H54 (cell line): ENCODE data around the gene RERG.
"Not testable (repeated sequence)": the region's sequence is repeated elsewhere in the genome, so short reads cannot be mapped to it uniquely, and the experiment has no call there.

Experiments
- DNase-seq: peaks from one replicate; pipeline ENCODE4 v3.0.0; 2011; ENCODE audit warnings: low spot score, mixed read lengths; ENCODE audit not compliant: insufficient read length
- FAIRE-seq: peaks from 3 replicates; lab custom pipeline; 2011; peaks lifted over from hg19 to GRCh38; lab: Jason Lieb, UNC
- POLR2A ChIP-seq: IDR thresholded peaks from 2 replicates; pipeline ENCODE4 v1.6.1; 2011; ENCODE audit warnings: low read depth, mild to moderate bottlenecking, low read length

The RERG gene

DNA sequence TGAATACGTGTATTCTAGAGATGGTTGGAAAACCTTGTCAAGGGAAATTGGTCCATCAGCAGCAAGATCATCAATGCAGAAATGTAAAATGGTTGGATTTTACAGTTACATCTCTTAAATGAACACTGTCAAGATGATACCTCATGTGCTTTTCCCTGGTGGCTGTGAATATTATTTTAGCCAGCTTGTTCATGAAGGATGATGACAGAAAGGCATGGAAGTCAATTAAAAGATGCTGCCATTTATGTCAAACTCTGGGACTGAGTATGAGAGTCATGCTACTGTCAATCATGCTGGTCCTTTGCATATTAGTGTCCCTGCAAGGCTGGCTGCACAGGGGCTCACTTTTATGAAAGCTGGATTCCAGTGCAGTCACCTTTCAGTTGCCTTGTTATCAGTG is 10.3 kb upstream of the RERG start:
- TF ChIP-seq POLR2A, result no peak
- DNase-seq (no peak), FAIRE-seq (no peak)

DNA sequence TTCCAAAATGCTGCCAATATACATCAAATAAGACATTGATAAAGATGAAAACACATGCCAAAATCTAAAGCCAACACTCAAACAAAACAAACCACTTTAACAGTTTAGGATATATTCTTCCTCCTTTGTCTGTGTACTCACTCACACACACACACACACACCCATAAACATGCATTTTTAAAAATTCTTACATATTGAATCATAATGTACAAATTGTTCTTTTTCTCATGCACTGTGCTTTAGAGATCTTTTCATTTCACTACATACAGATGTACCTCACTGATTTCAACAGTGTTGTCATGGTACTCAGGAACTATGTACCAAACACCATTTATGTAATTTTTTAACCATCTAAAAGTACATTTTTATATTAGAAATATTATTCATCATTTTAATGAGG is 9.5 kb upstream of the RERG start:
- DNase-seq, result no peak
- no peak for TF ChIP-seq POLR2A
- no peak for FAIRE-seq

DNA sequence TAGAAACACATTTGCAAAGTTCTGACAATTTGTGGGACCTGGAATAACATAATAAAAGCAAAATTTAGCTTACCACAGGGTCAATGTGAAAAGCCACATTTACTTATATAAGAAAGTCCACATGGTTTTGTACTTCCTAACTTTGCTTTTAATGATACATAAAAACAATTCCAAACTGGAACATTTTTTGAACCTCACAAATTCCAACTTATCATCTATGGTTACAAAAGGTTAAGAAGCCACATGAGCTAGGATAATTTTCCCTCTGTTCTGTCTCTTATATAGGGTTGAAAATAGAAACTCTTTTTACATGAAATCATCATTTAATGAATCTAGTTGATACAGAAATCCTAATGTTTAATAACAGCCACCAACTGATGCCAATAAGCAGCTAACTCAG is 8.9 kb upstream of the RERG start:
- FAIRE-seq (no peak), DNase-seq (no peak)
- no peak for TF ChIP-seq POLR2A

DNA sequence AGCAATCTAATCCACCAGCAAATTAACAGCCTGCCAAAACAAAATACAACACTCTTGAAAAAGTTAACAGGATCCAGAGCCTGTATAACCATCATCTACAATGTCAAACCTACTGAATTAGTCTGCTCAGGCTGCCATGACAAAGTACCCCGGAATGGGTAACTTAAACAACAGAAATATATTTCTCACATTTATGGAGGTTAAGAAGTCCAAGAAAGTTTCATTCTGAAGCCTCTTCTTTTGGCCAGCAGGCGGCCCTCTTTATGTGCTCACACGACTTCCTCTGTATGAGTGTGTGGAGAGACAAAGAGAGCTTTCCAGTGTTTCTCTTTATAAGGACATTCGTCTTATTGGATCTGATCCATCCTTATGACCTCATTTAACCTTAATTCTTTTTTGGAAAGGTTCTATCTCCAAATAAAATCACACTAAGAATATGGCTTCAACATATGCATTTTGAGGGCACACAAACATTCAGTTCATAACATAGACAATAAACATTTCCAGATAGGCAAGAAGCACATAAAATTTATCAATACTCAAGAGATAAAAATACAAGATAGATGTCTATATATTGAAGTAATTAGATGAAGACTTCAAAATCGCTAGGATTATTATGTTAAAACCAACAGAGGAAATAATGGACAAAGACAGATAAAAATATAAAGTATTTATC is 5.9 kb upstream of the RERG start:
- FAIRE-seq (no peak), DNase-seq (peak; percentile 16)
- no peak for TF ChIP-seq POLR2A

GRCh38 chr12:15225863-15226218 is 4.6 kb upstream of the RERG start:
- FAIRE-seq, DNase-seq: not testable (repeated sequence)

- DNase-seq, result no peak
- TF ChIP-seq POLR2A, result no peak
- FAIRE-seq, result no peak
These were observed 4.1 kb upstream of the RERG start for GRCh38 chr12:15225136-15225862.

DNA sequence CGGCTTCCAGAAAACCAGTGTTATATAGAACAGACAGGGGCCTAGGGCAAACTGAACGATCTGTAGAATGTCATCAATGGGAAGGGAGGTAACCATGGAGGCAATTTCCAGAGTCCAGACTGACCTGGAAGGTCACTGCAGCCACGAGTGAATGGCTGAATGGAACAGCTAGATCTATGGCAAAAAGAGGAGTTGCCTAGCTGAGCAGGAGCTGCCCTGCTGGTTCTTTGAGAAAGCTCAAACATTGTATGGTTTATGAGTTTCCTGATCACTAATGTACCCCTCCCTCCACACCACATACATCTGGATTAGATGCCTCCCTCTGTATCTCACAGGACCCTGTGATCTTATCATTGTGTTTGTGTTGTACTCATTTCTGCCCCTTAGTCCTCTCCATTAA is 1.0 kb upstream of the RERG start:
- no peak for TF ChIP-seq POLR2A
- FAIRE-seq (no peak), DNase-seq (no peak)

- no peak for DNase-seq
- no peak for FAIRE-seq
- no peak for TF ChIP-seq POLR2A
These were observed 766 bp downstream of the RERG start for GRCh38 chr12:15220451-15220850.

DNA sequence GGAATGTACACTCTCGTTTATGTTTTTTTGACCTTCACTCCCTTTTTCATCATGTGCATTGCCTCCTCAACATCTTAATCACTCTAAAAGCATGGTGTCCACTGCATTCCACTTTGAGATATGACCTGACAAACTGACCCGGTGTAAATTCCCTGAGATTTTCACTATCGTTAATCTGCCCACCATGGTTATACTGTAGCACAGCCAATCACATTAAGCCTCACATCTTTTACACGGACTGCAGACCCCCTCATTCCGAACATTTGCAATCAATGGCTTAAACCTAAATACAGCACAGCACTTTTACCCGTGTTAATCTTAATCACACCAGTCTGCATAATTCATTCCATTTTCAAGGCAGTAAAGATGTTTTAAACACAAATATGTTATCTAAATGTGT is 2.4 kb downstream of the RERG start:
- no peak for DNase-seq
- no peak for TF ChIP-seq POLR2A
- FAIRE-seq, result no peak

- DNase-seq, result no peak
- FAIRE-seq, result no peak
- no peak for TF ChIP-seq POLR2A
These were observed 5.0 kb downstream of the RERG start for GRCh38 chr12:15216036-15216889.

- FAIRE-seq (no peak), DNase-seq (no peak)
- no peak for TF ChIP-seq POLR2A
These were observed 6.2 kb downstream of the RERG start for GRCh38 chr12:15214851-15215601.

- no peak for TF ChIP-seq POLR2A
These were observed 8.3 kb downstream of the RERG start for GRCh38 chr12:15212930-15213329.

GRCh38 chr12:15209782-15210181 is 11.4 kb downstream of the RERG start:
- FAIRE-seq (no peak), DNase-seq (no peak)
- no peak for TF ChIP-seq POLR2A

More at GRCh38 chr12:15212930-15213329, 8.3 kb downstream of the RERG start:
- FAIRE-seq (no peak), DNase-seq (no peak)

- no peak for TF ChIP-seq POLR2A
- DNase-seq, result no peak
- no peak for FAIRE-seq
These were observed 12.2 kb downstream of the RERG start for GRCh38 chr12:15208871-15209656.
